GM21515 (cell line): ENCODE data around the gene RABGAP1L.
"Not testable (repeated sequence)": the region's sequence is repeated elsewhere in the genome, so short reads cannot be mapped to it uniquely, and the experiment has no call there.

Experiments used
- ATAC-seq: cut with Tn5 transposase; IDR thresholded peaks from one replicate; pipeline ENCODE4 v1.9.1; 2021; ENCODE audit not compliant: unreplicated experiment

Gene RABGAP1L

GRCh38 chr1:174286042-174286441, 126.7 kb downstream of the RABGAP1L start:
- no peak for ATAC-seq

- ATAC-seq: no peak
Measured at GRCh38 chr1:174289644-174290310, 130.5 kb downstream of the RABGAP1L start.

GRCh38 chr1:174291059-174291458, 131.7 kb downstream of the RABGAP1L start:
- no peak for ATAC-seq

- ATAC-seq: no peak
Measured at GRCh38 chr1:174296309-174296708, 137.0 kb downstream of the RABGAP1L start.

GRCh38 chr1:174297351-174297750, 138.0 kb downstream of the RABGAP1L start:
- no peak for ATAC-seq

GRCh38 chr1:174301295-174302077, 142.2 kb downstream of the RABGAP1L start:
- ATAC-seq: no peak

GRCh38 chr1:174308604-174309003, 149.3 kb downstream of the RABGAP1L start:
- ATAC-seq: no peak

GRCh38 chr1:174309490-174309889, 150.2 kb downstream of the RABGAP1L start:
- ATAC-seq: no peak

GRCh38 chr1:174314433-174314832, 155.1 kb downstream of the RABGAP1L start:
- no peak for ATAC-seq

GRCh38 chr1:174315239-174315638, 155.9 kb downstream of the RABGAP1L start:
- ATAC-seq: no peak

GRCh38 chr1:174320897-174321296, 161.6 kb downstream of the RABGAP1L start:
- ATAC-seq: not testable (repeated sequence)

GRCh38 chr1:174322202-174322862, 163.0 kb downstream of the RABGAP1L start:
- ATAC-seq: no peak

GRCh38 chr1:174324493-174324892, 165.2 kb downstream of the RABGAP1L start:
- no peak for ATAC-seq

- no peak for ATAC-seq
Measured at GRCh38 chr1:174324939-174325338, 165.6 kb downstream of the RABGAP1L start.

- no peak for ATAC-seq
Measured at GRCh38 chr1:174326278-174326677, 167.0 kb downstream of the RABGAP1L start.

- ATAC-seq: no peak
Measured at GRCh38 chr1:174333437-174333836, 174.1 kb downstream of the RABGAP1L start.

GRCh38 chr1:174337000-174337681, 177.8 kb downstream of the RABGAP1L start:
- ATAC-seq: no peak

GRCh38 chr1:174340404-174340803, 181.1 kb downstream of the RABGAP1L start:
- ATAC-seq: not testable (repeated sequence)

- ATAC-seq: no peak
Measured at GRCh38 chr1:174344162-174344561, 184.8 kb downstream of the RABGAP1L start.

- ATAC-seq: no peak
Measured at GRCh38 chr1:174352117-174352516, 192.8 kb downstream of the RABGAP1L start.

- no peak for ATAC-seq
Measured at GRCh38 chr1:174352883-174353608, 193.7 kb downstream of the RABGAP1L start.
